CD4-positive, alpha-beta T cell (primary cell): ENCODE measurements around the gene MB21D2. TPM values are rescaled to one million over a fixed set of nuclear protein-coding genes. Genes with fewer than 3 reads are reported as not detected.

Source experiments
- ATAC-seq: fragments of 200-7000 bp; cut with Tn5 transposase; one replicate; pipeline ENCODE4 v1.10.0; 2022; ENCODE audit warnings: mild to moderate bottlenecking; ENCODE audit not compliant: poor library complexity
- CTCF ChIA-PET: fragments of 350-600 bp; sonication (Branson Sonifier 250); formaldehyde crosslinking; loops from one replicate; lab custom pipeline; 2021; ENCODE audit warnings: antibody characterized with exemption, inconsistent platforms; lab: Charles Lee
- POLR2A ChIA-PET: fragments of 350-600 bp; sonication (Branson Sonifier 250); formaldehyde crosslinking; loops from one replicate; lab custom pipeline; 2021; ENCODE audit warnings: antibody characterized with exemption, inconsistent platforms; lab: Charles Lee
- DNase-seq, 14 experiments: peaks; one replicate each; pipeline ENCODE4 v3.0.0-alpha.2; 2013 to 2020; ENCODE audit warnings: mixed read lengths in 2 of 14
- H3K27ac ChIP-seq, 2 donors: one replicate each; pipeline versions ENCODE4 v1.5.1 to v1.7.0; 2013; ENCODE audit warnings: low read length in 2 of 2, low read depth in 1 of 2, mild to moderate bottlenecking in 1 of 2
- H3K27me3 ChIP-seq, 2 experiments: 1 replicate in 1 of 2; 2 replicates in 1 of 2; pipeline versions ENCODE4 v1.6.1 to v1.7.0; 2013; ENCODE audit warnings: low read length in 2 of 2, control low read depth in 1 of 2, mild to moderate bottlenecking in 1 of 2, moderate library complexity in 1 of 2; ENCODE audit not compliant: insufficient read depth in 2 of 2, control insufficient read depth in 1 of 2
- H3K36me3 ChIP-seq: one replicate; pipeline ENCODE4 v1.6.1; 2013; ENCODE audit warnings: low read length, control low read depth; ENCODE audit not compliant: insufficient read depth
- H3K4me1 ChIP-seq: one replicate; pipeline ENCODE4 v1.6.1; 2013; ENCODE audit warnings: low read length, control low read depth; ENCODE audit not compliant: insufficient read depth
- H3K4me3 ChIP-seq: one replicate; pipeline ENCODE4 v1.5.1; 2013; ENCODE audit warnings: mild to moderate bottlenecking, low read length, moderate library complexity
- H3K9me3 ChIP-seq, 2 experiments: 1 replicate in 1 of 2; 2 replicates in 1 of 2; pipeline versions ENCODE4 v1.6.1 to v1.7.0; 2013; ENCODE audit warnings: low read length in 2 of 2, mild to moderate bottlenecking in 2 of 2, control low read depth in 1 of 2, moderate library complexity in 1 of 2; ENCODE audit not compliant: control insufficient read depth in 1 of 2, insufficient read depth in 1 of 2
- H3K27ac Mint-ChIP-seq: one replicate; pipeline ENCODE4 v1.8.0; 2020; ENCODE audit warnings: mixed read lengths
- H3K27me3 Mint-ChIP-seq: one replicate; pipeline ENCODE4 v1.8.0; 2021; ENCODE audit warnings: mixed read lengths
- H3K36me3 Mint-ChIP-seq: one replicate; pipeline ENCODE4 v1.8.0; 2021; ENCODE audit warnings: low read depth, mixed read lengths
- H3K4me1 Mint-ChIP-seq: one replicate; pipeline ENCODE4 v1.8.0; 2021; ENCODE audit warnings: low read depth, mixed read lengths
- H3K4me3 Mint-ChIP-seq: one replicate; pipeline ENCODE4 v1.8.0; 2020; ENCODE audit warnings: mild to moderate bottlenecking, mixed read lengths
- H3K9me3 Mint-ChIP-seq: one replicate; pipeline ENCODE4 v1.8.0; 2020; ENCODE audit warnings: mixed read lengths
- CTCF ChIP-seq: fragments of 200-600 bp; IDR thresholded peaks from one replicate; pipeline ENCODE4 v1.8.0; 2022; ENCODE audit warnings: antibody characterized with exemption, mild to moderate bottlenecking
- intact Hi-C, 2 experiments: fragments of 100-400 bp; cut with DNase I in 1 of 2; cut with micrococcal nuclease in 1 of 2; formaldehyde crosslinking; loops; one replicate each; pipeline versions ENCODE4 v1.15.1 to v1.9.0; 2023 to 2025; cut with DNase I, micrococcal nuclease
- total RNA-seq, 174 experiments: library from RNA in 2 of 174; stranded (reverse) in 2 of 174; gene quantifications; one replicate each; pipeline ENCODE4 v1.2.3 and lab custom pipeline; 2021 to 2026

MB21D2 gene
- total RNA-seq, 2 experiments from 2014 or later = 0.77 to 0.78 TPM

DNA sequence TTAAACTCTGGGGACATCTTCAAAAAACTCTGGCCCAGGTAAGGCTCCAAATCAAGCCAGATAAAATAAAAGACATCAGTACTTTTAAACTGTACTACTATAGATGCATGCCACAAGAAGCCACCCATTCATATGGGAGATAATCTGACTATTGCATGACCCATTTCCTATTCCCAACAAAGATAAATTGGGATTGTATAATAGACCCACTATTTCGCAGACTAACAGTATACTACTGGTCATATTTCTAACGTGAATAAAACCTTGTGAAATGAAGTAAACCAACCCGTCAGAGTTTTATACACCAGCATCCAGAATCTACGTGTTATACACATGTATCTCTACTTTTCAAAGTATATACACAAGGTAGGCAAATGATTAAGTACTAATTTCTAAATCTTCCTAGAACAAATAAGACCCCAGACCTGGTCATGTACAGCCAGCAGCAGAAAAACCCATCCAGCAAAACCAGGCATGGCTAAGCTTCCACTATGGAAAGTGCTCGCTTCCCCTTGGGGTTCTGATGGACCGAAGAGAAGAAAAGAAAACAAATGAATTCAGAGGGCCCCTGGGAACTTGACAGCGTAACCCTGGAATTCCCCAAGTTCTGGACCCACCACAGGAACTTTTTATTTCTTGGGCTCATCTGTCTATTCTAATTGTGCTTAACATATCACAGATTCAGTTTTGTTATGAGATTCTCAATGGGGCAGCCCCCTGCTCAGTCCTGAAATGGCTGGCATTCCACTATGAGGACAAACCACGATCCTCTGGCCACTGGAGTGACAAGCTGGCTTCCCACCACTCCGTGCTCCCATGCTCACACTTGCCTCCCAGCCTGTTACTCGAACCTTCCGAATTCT lies 69.1 kb downstream of the MB21D2 start:
- DNase-seq = no peak
- Mint-ChIP-seq H3K9me3 (no peaks in the 10 kb centered on the region), H3K27ac (no peak overlapping the region), H3K4me3 (no peak overlapping the region), H3K27me3 (no peaks in the 10 kb centered on the region), H3K36me3 (no peaks in the 10 kb centered on the region), H3K4me1 (no peaks in the 10 kb centered on the region)
- Histone ChIP-seq H3K36me3 (no peaks in the 10 kb centered on the region), H3K4me1 (peaks cover 4% of the 10 kb centered on the region), H3K27ac (no peak overlapping the region), H3K27me3 (no peaks in the 10 kb centered on the region), H3K4me3 (no peak overlapping the region), H3K9me3 (no peaks in the 10 kb centered on the region)
- intact Hi-C loops = no loop called here
- POLR2A ChIA-PET = no interaction called here
- CTCF ChIA-PET = no interaction called here
- ATAC-seq = no peak
- TF ChIP-seq CTCF = no peak

DNA sequence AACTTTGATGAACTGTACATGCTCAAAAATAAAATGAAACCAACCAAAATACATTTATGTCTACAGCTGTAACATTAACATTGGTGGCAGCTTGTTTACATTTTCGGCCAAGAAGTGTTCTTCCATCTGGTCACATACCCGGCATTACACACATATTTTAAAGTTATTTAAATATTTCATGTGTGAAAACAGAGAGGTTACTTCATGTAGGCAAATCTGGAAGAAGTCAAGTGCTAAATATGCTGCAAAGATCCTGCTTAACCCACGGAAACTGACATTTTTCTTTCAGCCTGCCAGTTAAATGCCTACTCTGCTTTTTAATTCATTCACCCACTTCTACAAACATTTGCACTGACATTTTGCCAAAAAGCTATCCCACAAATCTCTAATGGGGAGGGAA lies 69.7 kb downstream of the MB21D2 start:
- H3K27ac ChIP-seq = no peak overlapping the region
- no peak overlapping the region for H3K4me3 Mint-ChIP-seq
- no peak overlapping the region for H3K27ac Mint-ChIP-seq
- no peaks in the 10 kb centered on the region for H3K27me3 Mint-ChIP-seq
- peaks cover 4% of the 10 kb centered on the region for H3K4me1 ChIP-seq
- ATAC-seq (no peak), DNase-seq (no peak)
- no peak overlapping the region for H3K4me3 ChIP-seq
- intact Hi-C loops = no loop called here
- ChIA-PET POLR2A (no interaction called here), CTCF (interaction anchor here (0.6 kb wide), 1 partner anchor 87 kb away, joined by 3 read pairs; no protein-coding TSS in a partner anchor)
- H3K4me1 Mint-ChIP-seq = no peaks in the 10 kb centered on the region
- no peaks in the 10 kb centered on the region for H3K36me3 Mint-ChIP-seq
- H3K9me3 ChIP-seq = no peaks in the 10 kb centered on the region
- no peak for TF ChIP-seq CTCF
- H3K27me3 ChIP-seq = no peaks in the 10 kb centered on the region
- H3K9me3 Mint-ChIP-seq = no peaks in the 10 kb centered on the region
- no peaks in the 10 kb centered on the region for H3K36me3 ChIP-seq

GRCh38 chr3:192845526-192845855 lies 72.2 kb downstream of the MB21D2 start:
- H3K27ac Mint-ChIP-seq = no peak overlapping the region
- no peak overlapping the region for H3K4me3 Mint-ChIP-seq
- DNase-seq = no peak
- Histone ChIP-seq H3K9me3 (no peaks in the 10 kb centered on the region), H3K27ac (no peak overlapping the region), H3K27me3 (no peaks in the 10 kb centered on the region), H3K4me1 (peaks cover 2% of the 10 kb centered on the region), H3K4me3 (no peak overlapping the region), H3K36me3 (no peaks in the 10 kb centered on the region)
- H3K4me1 Mint-ChIP-seq = no peaks in the 10 kb centered on the region
- no peaks in the 10 kb centered on the region for H3K27me3 Mint-ChIP-seq
- POLR2A ChIA-PET = no interaction called here
- CTCF ChIA-PET = no interaction called here
- H3K36me3 Mint-ChIP-seq = no peaks in the 10 kb centered on the region
- intact Hi-C loops = no loop called here
- TF ChIP-seq CTCF = no peak
- no peaks in the 10 kb centered on the region for H3K9me3 Mint-ChIP-seq
- no peak for ATAC-seq
